ENCODE results near the gene ERVFRD-1. TPM values are rescaled to one million over a fixed set of nuclear protein-coding genes. Genes with fewer than 3 reads are reported as not detected.

ERVFRD-1 gene
- polyA plus RNA-seq, 4 donors, result 0.13 to 0.25 (median 0.18) TPM

GRCh38 chr6:11055127-11055627 lies 56.3 kb downstream of the ERVFRD-1 start:
- no peak for DNase-seq (ENCODE audit: low read depth in 4 of 4, low spot score in 3 of 4)

GRCh38 chr6:11054722-11055121 lies 56.8 kb downstream of the ERVFRD-1 start:
- DNase-seq (ENCODE audit: low read depth in 4 of 4, low spot score in 3 of 4), result no peak

- no peak for DNase-seq (ENCODE audit: low read depth in 4 of 4, low spot score in 3 of 4)
Measured at GRCh38 chr6:11053307-11053706, 58.2 kb downstream of the ERVFRD-1 start.

Other genes with a start within 250 kb of the ERVFRD-1 start
- gene GCM2, start 229.7 kb downstream of the ERVFRD-1 start, polyA plus RNA-seq (ENCODE audit: insufficient read length in 4 of 4), result under 1 TPM in 2 of 4 donors, not detected in 2; 0.06 to 0.13 TPM
- gene SYCP2L, start 224.7 kb downstream of the ERVFRD-1 start, polyA plus RNA-seq (ENCODE audit: insufficient read length in 4 of 4), result 1 to 10 TPM; 3.2 to 6.5 (median 4.2) TPM
- gene ELOVL2, start 67.4 kb downstream of the ERVFRD-1 start, polyA plus RNA-seq (ENCODE audit: insufficient read length in 4 of 4), result 10 to 100 TPM in 1 of 4 donors, 1 to 10 TPM in 3; 8.2 to 10.1 (median 9.3) TPM
- 10 to 100 TPM; 17.0 to 20.8 (median 20.2) TPM for gene SMIM13, start 17.9 kb downstream of the ERVFRD-1 start, polyA plus RNA-seq (ENCODE audit: insufficient read length in 4 of 4)
- 10 to 100 TPM; 58.8 to 76.5 (median 71.6) TPM for gene NEDD9, start 120.9 kb upstream of the ERVFRD-1 start, polyA plus RNA-seq (ENCODE audit: insufficient read length in 4 of 4)